Neuronal stem cell (in vitro differentiated cells): Measurements from ENCODE around the gene TMEM108.

ENCODE experiments used
- DNase-seq: peaks from one replicate; pipeline ENCODE4 v3.0.0-alpha.2; 2013; ENCODE audit warnings: low spot score
- H2AFZ ChIP-seq: one replicate; pipeline ENCODE4 v1.6.1; 2013; ENCODE audit warnings: mild to moderate bottlenecking, low read length, inconsistent platforms
- H2AK5ac ChIP-seq: 2 replicates; pipeline ENCODE4 v1.6.1; 2013; ENCODE audit warnings: low read depth, mild to moderate bottlenecking, inconsistent platforms, low read length, moderate library complexity, mixed read lengths
- H2BK120ac ChIP-seq: 2 replicates; pipeline ENCODE4 v1.6.1; 2013; ENCODE audit warnings: low read depth, mild to moderate bottlenecking, inconsistent platforms, low read length, moderate library complexity, mixed read lengths
- H2BK12ac ChIP-seq: one replicate; pipeline ENCODE4 v1.6.1; 2013; ENCODE audit warnings: low read length, inconsistent platforms
- H2BK15ac ChIP-seq: 2 replicates; pipeline ENCODE4 v1.6.1; 2013; ENCODE audit warnings: mild to moderate bottlenecking, low read length, inconsistent platforms, mixed read lengths
- H2BK5ac ChIP-seq: one replicate; pipeline ENCODE4 v1.6.1; 2013; ENCODE audit warnings: inconsistent platforms, mild to moderate bottlenecking, low read length, moderate library complexity
- H3K14ac ChIP-seq: one replicate; pipeline ENCODE4 v1.6.1; 2013; ENCODE audit warnings: low read length, inconsistent platforms
- H3K18ac ChIP-seq: 2 replicates; pipeline ENCODE4 v1.6.1; 2013; ENCODE audit warnings: low read length, inconsistent platforms
- H3K23ac ChIP-seq: 2 replicates; pipeline ENCODE4 v1.6.1; 2013; ENCODE audit warnings: low read depth, mild to moderate bottlenecking, mixed read lengths, low read length, inconsistent platforms; ENCODE audit not compliant: poor library complexity
- H3K27ac ChIP-seq: replicated peaks from 3 replicates; pipeline ENCODE4 v1.5.1; 2013; ENCODE audit warnings: low read length, inconsistent platforms
- H3K27me3 ChIP-seq, 3 experiments: 2 replicates each; pipeline ENCODE4 v1.6.1; 2013; ENCODE audit warnings: low read length in 3 of 3, mild to moderate bottlenecking in 2 of 3, inconsistent platforms in 1 of 3, low read depth in 1 of 3, mixed read lengths in 1 of 3, moderate library complexity in 1 of 3; ENCODE audit not compliant: control insufficient read depth in 3 of 3, insufficient read depth in 3 of 3
- H3K36me3 ChIP-seq, 2 donors: replicated peaks in 1 of 2; 2 replicates each; pipeline ENCODE4 v1.6.1; 2013; ENCODE audit warnings: low read length in 2 of 2; ENCODE audit not compliant: control insufficient read depth in 2 of 2, insufficient read depth in 2 of 2
- H3K4ac ChIP-seq: 2 replicates; pipeline ENCODE4 v1.6.1; 2013; ENCODE audit warnings: inconsistent platforms, mild to moderate bottlenecking, low read length, moderate library complexity
- H3K4me1 ChIP-seq, 2 donors: 1 replicate in 1 of 2; 2 replicates in 1 of 2; pipeline ENCODE4 v1.6.1; 2013; ENCODE audit warnings: low read length in 2 of 2, low read depth in 1 of 2; ENCODE audit not compliant: control insufficient read depth in 2 of 2, insufficient read depth in 1 of 2
- H3K4me2 ChIP-seq: one replicate; pipeline ENCODE4 v1.6.1; 2013; ENCODE audit warnings: mild to moderate bottlenecking, low read length, inconsistent platforms; ENCODE audit not compliant: insufficient read depth, poor library complexity, severe bottlenecking
- H3K4me3 ChIP-seq, 2 donors: 2 replicates each; pipeline ENCODE4 v1.5.1; 2013; ENCODE audit warnings: low read length in 2 of 2, mild to moderate bottlenecking in 2 of 2, inconsistent platforms in 1 of 2, moderate library complexity in 1 of 2
- H3K79me1 ChIP-seq: one replicate; pipeline ENCODE4 v1.6.1; 2013; ENCODE audit warnings: low read depth, mild to moderate bottlenecking, inconsistent platforms, low read length, moderate library complexity
- H3K9ac ChIP-seq: one replicate; pipeline ENCODE4 v1.6.1; 2013; ENCODE audit warnings: mild to moderate bottlenecking, low read depth, low read length, inconsistent platforms; ENCODE audit not compliant: poor library complexity
- H3K9me3 ChIP-seq, 2 donors: replicated peaks in 1 of 2; 2 replicates each; pipeline versions ENCODE3 to v1.6.1; 2013; ENCODE audit warnings: low read length in 2 of 2, mild to moderate bottlenecking in 2 of 2, inconsistent platforms in 1 of 2, low read depth in 1 of 2, mixed read lengths in 1 of 2, moderate library complexity in 1 of 2; ENCODE audit not compliant: control insufficient read depth in 2 of 2, insufficient read depth in 1 of 2
- H4K8ac ChIP-seq: one replicate; pipeline ENCODE4 v1.6.1; 2013; ENCODE audit warnings: low read depth, mild to moderate bottlenecking, inconsistent platforms, low read length, moderate library complexity
- H4K91ac ChIP-seq: one replicate; pipeline ENCODE4 v1.6.1; 2013; ENCODE audit warnings: low read length, low read depth, mild to moderate bottlenecking, inconsistent platforms; ENCODE audit not compliant: poor library complexity
- WGBS, 2 donors: extraction: QIAGEN DNeasy Blood & Tissue Kit; methylation state at CpG; one replicate each; pipeline ENCODE4 v1.1.7; 2013; ENCODE audit warnings: missing lambda C conversion rate in 2 of 2, mixed read lengths in 1 of 2; ENCODE audit not compliant: insufficient read length in 2 of 2, insufficient replicate concordance in 1 of 2; ENCODE audit errors: extremely low coverage in 2 of 2; 5-methylcytosine and 5-hydroxymethylcytosine counted together

TMEM108 gene

DNA sequence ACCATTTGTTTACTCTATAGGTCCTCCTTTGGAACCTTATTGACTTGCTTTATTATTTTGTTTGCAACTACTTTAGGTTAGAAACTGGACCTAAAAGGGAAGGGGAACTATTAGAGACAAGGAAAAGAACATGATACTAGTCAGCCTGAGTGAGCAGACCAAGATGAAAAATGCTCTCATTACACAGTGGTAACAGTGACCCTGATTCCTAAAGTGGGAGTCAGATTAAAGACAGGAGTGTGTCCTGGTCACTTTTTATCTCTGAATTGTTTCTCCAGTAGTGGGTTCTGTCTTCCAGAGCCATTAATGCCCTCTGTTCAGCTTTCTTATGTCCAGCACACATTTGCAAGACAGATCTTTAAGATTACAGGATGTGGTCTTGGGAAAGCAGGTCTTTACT, 124.1 kb downstream of the TMEM108 start:
- DNase-seq, result no peak
- Histone ChIP-seq H3K18ac (no peak overlapping the region), H2BK15ac (no peak overlapping the region), H3K9me3 (no peaks in the 10 kb centered on the region), H3K27me3 (no peaks in the 10 kb centered on the region), H3K79me1 (no peaks in the 10 kb centered on the region), H3K23ac (no peak overlapping the region), H2BK120ac (no peak overlapping the region), H4K8ac (no peak overlapping the region), H3K36me3 (no peaks in the 10 kb centered on the region), H2BK5ac (no peak overlapping the region), H3K14ac (no peak overlapping the region), H2AK5ac (no peak overlapping the region), H3K4ac (no peak overlapping the region), H3K4me1 (peaks cover 0 to 2% of the 10 kb centered on the region in 2 donors), H3K9ac (no peak overlapping the region), H2AFZ (no peak overlapping the region), H3K4me3 (no peak overlapping the region), H3K4me2 (no peak overlapping the region), H2BK12ac (no peak overlapping the region), H4K91ac (no peak overlapping the region), H3K27ac (no peak overlapping the region)

- H3K36me3 ChIP-seq, result no peaks in the 10 kb centered on the region
- no peaks in the 10 kb centered on the region for H3K27me3 ChIP-seq
- H2BK12ac ChIP-seq, result no peak overlapping the region
- WGBS, 2 donors, result no CpG with 5 or more reads among the region's 3 CpGs
- no peak overlapping the region for H3K9ac ChIP-seq
- H2BK120ac ChIP-seq, result no peak overlapping the region
- H4K91ac ChIP-seq, result no peak overlapping the region
- H3K4me1 ChIP-seq, result peaks cover 0 to 2% of the 10 kb centered on the region in 2 donors
- no peak overlapping the region for H4K8ac ChIP-seq
- H3K79me1 ChIP-seq, result no peaks in the 10 kb centered on the region
- H3K4me3 ChIP-seq, result no peak overlapping the region
- H3K27ac ChIP-seq, result no peak overlapping the region
- H3K4ac ChIP-seq, result no peak overlapping the region
- no peak for DNase-seq
- H2AFZ ChIP-seq, result no peak overlapping the region
- H3K9me3 ChIP-seq, result no peaks in the 10 kb centered on the region
- H3K23ac ChIP-seq, result no peak overlapping the region
- no peak overlapping the region for H2AK5ac ChIP-seq
- H2BK5ac ChIP-seq, result no peak overlapping the region
- no peak overlapping the region for H3K14ac ChIP-seq
- H3K18ac ChIP-seq, result no peak overlapping the region
- H2BK15ac ChIP-seq, result no peak overlapping the region
- H3K4me2 ChIP-seq, result no peak overlapping the region
Observed at GRCh38 chr3:133162670-133163305, 124.6 kb downstream of the TMEM108 start.

DNA sequence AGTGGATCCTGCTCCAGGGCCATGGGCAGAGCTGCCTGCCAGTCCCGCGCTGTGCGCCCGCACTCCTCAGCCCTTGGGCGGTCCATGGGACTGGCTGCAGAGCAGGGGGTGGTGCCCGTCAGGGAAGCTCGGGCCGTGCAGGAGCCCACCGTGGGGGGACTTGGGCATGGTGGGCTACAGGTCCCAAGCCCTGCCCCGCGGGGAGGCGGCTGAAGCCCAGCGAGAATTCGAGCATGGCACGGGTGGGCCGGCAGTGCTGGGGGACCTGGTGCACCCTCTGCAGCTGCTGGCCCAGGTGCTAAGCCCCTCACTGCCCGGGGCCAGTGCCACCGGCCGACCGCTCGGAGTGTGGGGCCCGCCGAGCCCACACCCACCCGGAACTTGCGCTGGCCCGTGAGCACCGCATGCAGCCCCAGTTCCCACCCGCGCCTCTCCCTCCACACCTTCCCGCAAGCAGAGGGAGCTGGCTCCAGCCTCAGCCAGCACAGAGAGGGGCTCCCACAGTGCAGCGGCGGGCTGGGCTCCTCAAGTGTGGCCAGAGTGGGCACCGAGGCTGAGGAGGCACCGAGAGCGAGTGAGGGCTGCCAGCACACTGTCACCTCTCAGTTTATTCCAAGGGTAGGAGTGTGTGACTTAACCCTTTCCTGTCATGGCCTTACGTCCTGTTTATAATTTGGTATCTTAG, 129.3 kb downstream of the TMEM108 start:
- Histone ChIP-seq H3K18ac (no peak overlapping the region), H2BK12ac (no peak overlapping the region), H3K4ac (no peak overlapping the region), H3K27ac (no peak overlapping the region), H2AK5ac (no peak overlapping the region), H3K14ac (no peak overlapping the region), H3K9me3 (no peaks in the 10 kb centered on the region), H2BK15ac (no peak overlapping the region), H2AFZ (no peak overlapping the region), H3K27me3 (no peaks in the 10 kb centered on the region), H2BK5ac (no peak overlapping the region), H3K4me2 (no peak overlapping the region), H2BK120ac (no peak overlapping the region), H3K4me3 (no peak overlapping the region), H3K23ac (no peak overlapping the region), H3K79me1 (no peaks in the 10 kb centered on the region), H4K8ac (no peak overlapping the region), H3K4me1 (peaks cover 0 to 6% of the 10 kb centered on the region in 2 donors), H3K9ac (no peak overlapping the region), H4K91ac (no peak overlapping the region), H3K36me3 (no peaks in the 10 kb centered on the region)
- no CpG with 5 or more reads among the region's 36 CpGs for WGBS, 2 donors
- no peak for DNase-seq

DNA sequence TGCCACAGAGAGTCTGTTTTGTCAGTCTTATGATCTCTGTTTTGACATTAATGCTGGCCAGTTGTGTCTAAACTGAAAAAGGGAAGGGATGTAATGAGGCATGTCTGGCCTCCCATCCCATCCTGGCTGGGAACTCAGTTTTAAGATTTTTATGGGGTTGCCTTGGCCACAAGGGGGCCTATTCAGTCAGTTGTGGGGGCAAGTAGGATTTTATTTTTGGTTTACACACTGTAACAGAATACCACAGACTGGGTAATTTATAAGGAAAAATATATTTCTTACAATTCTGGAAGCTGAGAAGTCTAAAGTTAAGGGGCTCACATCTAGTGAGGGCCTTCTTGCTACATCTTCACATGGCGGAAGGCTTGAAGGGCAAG, 129.8 kb downstream of the TMEM108 start:
- WGBS, 2 donors, result no CpG with 5 or more reads among the region's 1 CpG
- Histone ChIP-seq H2AK5ac (no peak overlapping the region), H3K27ac (no peak overlapping the region)

More for the DNA sequence above, 129.8 kb downstream of the TMEM108 start:
- Histone ChIP-seq H3K27me3 (no peaks in the 10 kb centered on the region), H2BK5ac (no peak overlapping the region), H3K4me1 (peaks cover 0 to 6% of the 10 kb centered on the region in 2 donors), H3K4ac (no peak overlapping the region), H3K9ac (no peak overlapping the region), H4K91ac (no peak overlapping the region), H2BK15ac (no peak overlapping the region), H3K23ac (no peak overlapping the region), H2BK12ac (no peak overlapping the region), H3K14ac (no peak overlapping the region), H3K4me3 (no peak overlapping the region), H3K18ac (no peak overlapping the region), H4K8ac (no peak overlapping the region), H2AFZ (no peak overlapping the region), H3K79me1 (no peaks in the 10 kb centered on the region), H3K9me3 (no peaks in the 10 kb centered on the region), H3K4me2 (no peak overlapping the region), H3K36me3 (no peaks in the 10 kb centered on the region), H2BK120ac (no peak overlapping the region)
- DNase-seq, result no peak
